ENCODE measurements around the gene DCTN4.

The DCTN4 gene

DNA sequence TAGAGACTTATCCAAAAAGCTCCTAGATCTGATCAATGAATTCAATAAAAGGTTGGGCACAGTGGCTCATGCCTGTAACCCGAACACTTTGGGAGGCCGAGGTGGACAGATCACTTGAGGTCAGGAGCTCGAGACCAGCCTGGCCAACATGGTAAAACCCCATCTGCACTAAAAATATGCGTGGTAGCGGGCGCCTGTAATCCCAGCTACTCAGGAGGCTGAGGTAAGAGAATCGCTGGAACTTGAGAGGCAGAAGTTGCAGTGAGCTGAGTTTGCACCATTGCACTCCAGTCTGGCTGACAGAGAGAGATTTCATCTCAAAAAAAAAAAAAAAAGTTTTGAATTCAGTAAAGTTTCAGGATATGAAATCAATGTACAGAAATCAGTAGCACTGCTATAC lies 20.0 kb downstream of the DCTN4 start:
- H3K4me3 Mint-ChIP-seq: no peak overlapping the region
- no peak for ATAC-seq (ENCODE audit: low read depth)
- peaks cover 38% of the 10 kb centered on the region for H3K4me1 Mint-ChIP-seq
- DNase-seq (ENCODE audit: low spot score in 2 of 2): no peak
- peak overlapping the region; percentile 73 for H3K27ac Mint-ChIP-seq
- H3K36me3 Mint-ChIP-seq: peaks cover 65% of the 10 kb centered on the region
- H3K9me3 Mint-ChIP-seq: peaks cover 4% of the 10 kb centered on the region
- no peaks in the 10 kb centered on the region for H3K27me3 Mint-ChIP-seq

DNA sequence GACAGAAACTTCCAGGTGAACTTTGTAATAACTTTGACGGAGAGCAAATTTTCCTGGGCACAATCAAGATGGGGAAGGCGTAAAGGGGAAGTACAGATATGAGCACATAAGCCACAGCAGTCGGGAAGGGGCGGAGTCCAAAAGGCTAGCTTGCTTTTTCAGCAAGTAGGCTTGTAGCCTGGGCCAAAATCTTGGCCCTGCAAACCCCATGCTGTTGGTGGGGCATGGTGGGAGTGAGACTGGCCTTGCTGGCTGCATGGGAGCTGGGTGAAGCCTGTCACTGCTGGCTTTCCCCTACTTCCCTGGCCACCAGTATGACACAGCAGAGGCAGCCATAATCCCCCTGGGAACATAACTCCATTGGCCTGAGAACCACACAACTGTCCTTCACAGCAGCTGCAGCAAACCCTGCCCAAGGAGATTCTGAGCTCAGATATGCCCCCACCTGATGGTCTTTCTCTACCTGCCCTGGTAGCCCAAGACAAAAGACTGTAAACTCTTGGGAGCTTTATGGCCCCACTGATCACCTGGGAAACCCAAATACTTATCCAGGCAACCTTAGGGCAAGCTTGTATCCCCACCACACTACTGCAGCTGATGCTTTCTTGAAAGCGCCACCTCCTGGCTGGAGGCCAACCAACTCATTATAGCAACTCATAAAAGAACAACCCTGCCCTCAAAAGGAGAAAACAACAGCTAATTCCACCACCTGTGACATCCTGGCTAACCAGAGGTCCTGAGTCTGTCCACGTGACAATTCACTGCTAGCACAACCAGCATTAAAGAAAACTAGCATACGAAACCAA lies 24.0 kb downstream of the DCTN4 start:
- Mint-ChIP-seq H3K4me3 (peak overlapping the region; percentile 30), H3K4me1 (peaks cover 30% of the 10 kb centered on the region), H3K27ac (peak overlapping the region; percentile 1), H3K36me3 (peaks cover 63% of the 10 kb centered on the region), H3K9me3 (peaks cover 4% of the 10 kb centered on the region), H3K27me3 (no peaks in the 10 kb centered on the region)
- DNase-seq (ENCODE audit: low spot score in 2 of 2): no peak
- peak; percentile 76 for ATAC-seq (ENCODE audit: low read depth)

- Mint-ChIP-seq H3K4me1 (peaks cover 12% of the 10 kb centered on the region), H3K9me3 (no peaks in the 10 kb centered on the region), H3K27ac (no peak overlapping the region), H3K4me3 (no peak overlapping the region), H3K27me3 (no peaks in the 10 kb centered on the region), H3K36me3 (peaks cover 51% of the 10 kb centered on the region)
- DNase-seq (ENCODE audit: low spot score in 2 of 2) (no peak), ATAC-seq (ENCODE audit: low read depth) (no peak)
Measured at GRCh38 chr5:150731669-150732242, 27.1 kb downstream of the DCTN4 start.

GRCh38 chr5:150729859-150730258 lies 29.0 kb downstream of the DCTN4 start:
- Mint-ChIP-seq H3K27ac (no peak overlapping the region), H3K9me3 (no peaks in the 10 kb centered on the region), H3K27me3 (no peaks in the 10 kb centered on the region), H3K36me3 (peaks cover 36% of the 10 kb centered on the region), H3K4me1 (peaks cover 7% of the 10 kb centered on the region), H3K4me3 (no peak overlapping the region)
- ATAC-seq (ENCODE audit: low read depth): no peak
- no peak for DNase-seq (ENCODE audit: low spot score in 2 of 2)

DNA sequence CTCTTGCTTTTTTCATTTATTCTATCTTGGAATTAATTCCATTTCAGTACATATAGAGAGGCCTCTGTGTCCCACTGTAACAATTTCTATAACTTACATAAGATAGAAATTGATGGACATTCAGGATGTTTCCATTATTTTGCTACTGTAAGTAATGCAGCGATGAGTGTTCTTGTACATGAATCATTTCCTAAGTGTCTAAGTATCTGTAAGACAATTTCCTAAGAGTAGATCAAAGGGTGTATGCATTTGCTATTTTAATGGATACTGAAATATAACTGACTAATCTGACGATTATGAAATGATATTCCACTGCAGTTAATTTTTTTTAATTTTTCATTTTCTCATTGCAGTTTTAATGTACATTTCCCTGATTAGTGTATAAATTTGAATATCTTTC lies 35.0 kb downstream of the DCTN4 start:
- no peaks in the 10 kb centered on the region for H3K9me3 Mint-ChIP-seq
- peaks cover 32% of the 10 kb centered on the region for H3K36me3 Mint-ChIP-seq
- H3K27ac Mint-ChIP-seq: no peak overlapping the region

DNA sequence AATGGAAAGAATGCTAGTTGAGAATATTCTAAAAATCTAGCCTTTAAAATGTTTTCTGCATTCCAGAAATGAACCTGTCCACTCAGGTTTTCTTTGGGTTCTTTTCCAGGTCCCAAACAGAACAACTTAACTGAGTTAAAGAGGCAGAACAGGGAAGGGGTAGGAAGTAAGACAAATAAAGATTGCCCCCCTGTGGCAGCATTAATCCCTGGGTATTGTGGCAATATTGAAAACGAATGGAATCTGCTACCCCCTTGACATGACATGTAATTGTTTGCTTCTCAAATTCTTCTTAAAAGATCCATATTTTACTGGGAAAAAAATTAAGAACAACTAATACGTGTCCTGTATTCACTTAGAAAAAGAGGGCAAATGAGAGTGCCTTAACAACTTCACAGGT lies 48.7 kb downstream of the DCTN4 start:
- no peak overlapping the region for H3K27ac Mint-ChIP-seq
- no peak overlapping the region for H3K4me3 Mint-ChIP-seq
- no peaks in the 10 kb centered on the region for H3K27me3 Mint-ChIP-seq
- DNase-seq (ENCODE audit: low spot score in 2 of 2): no peak
- H3K9me3 Mint-ChIP-seq: no peaks in the 10 kb centered on the region
- peaks cover 23% of the 10 kb centered on the region for H3K36me3 Mint-ChIP-seq
- H3K4me1 Mint-ChIP-seq: no peaks in the 10 kb centered on the region
- ATAC-seq (ENCODE audit: low read depth): no peak

More for the DNA sequence above, 35.0 kb downstream of the DCTN4 start:
- no peak for ATAC-seq (ENCODE audit: low read depth)
- Mint-ChIP-seq H3K4me1 (no peaks in the 10 kb centered on the region), H3K4me3 (no peak overlapping the region), H3K27me3 (no peaks in the 10 kb centered on the region)
- no peak for DNase-seq (ENCODE audit: low spot score in 2 of 2)

DNA sequence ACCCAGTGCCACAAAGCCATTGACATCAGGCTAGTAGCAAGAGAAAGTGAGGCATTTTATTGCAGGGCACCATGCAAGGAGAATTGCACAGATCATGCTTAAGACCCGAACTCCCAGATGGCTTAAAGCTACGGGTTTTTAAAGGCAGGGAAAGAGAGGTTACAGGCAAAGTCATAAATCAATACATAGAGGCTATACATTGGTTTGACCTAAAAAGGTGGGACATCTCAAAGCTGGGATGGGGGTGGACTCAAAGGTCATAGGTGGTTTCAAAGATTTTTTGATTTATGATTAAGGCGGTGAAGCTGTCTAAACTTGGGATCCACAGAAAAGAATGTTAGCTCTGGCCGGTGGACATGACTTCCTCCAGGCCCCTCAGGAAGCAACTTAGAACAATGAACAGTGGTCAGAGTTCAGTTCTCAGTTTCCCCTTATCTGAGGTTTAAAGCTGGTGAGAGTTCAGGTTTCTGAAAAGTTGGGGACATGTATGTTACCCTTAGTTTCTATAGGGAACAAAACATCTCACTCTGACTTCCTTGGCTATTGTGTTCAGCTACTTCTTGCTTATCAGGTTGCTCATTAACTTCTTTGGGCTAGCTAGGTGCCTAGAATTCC lies 51.9 kb downstream of the DCTN4 start:
- ATAC-seq (ENCODE audit: low read depth) (no peak), DNase-seq (ENCODE audit: low spot score in 2 of 2) (no peak)
- Mint-ChIP-seq H3K27ac (no peak overlapping the region), H3K4me3 (no peak overlapping the region), H3K9me3 (no peaks in the 10 kb centered on the region), H3K36me3 (peaks cover 21% of the 10 kb centered on the region), H3K4me1 (no peaks in the 10 kb centered on the region), H3K27me3 (no peaks in the 10 kb centered on the region)

- Mint-ChIP-seq H3K36me3 (peaks cover 11% of the 10 kb centered on the region), H3K4me3 (no peak overlapping the region), H3K4me1 (peaks cover 3% of the 10 kb centered on the region), H3K27ac (no peak overlapping the region), H3K9me3 (no peaks in the 10 kb centered on the region), H3K27me3 (no peaks in the 10 kb centered on the region)
- DNase-seq (ENCODE audit: low spot score in 2 of 2) (no peak), ATAC-seq (ENCODE audit: low read depth) (no peak)
Measured at GRCh38 chr5:150703762-150704161, 55.1 kb downstream of the DCTN4 start.

DNA sequence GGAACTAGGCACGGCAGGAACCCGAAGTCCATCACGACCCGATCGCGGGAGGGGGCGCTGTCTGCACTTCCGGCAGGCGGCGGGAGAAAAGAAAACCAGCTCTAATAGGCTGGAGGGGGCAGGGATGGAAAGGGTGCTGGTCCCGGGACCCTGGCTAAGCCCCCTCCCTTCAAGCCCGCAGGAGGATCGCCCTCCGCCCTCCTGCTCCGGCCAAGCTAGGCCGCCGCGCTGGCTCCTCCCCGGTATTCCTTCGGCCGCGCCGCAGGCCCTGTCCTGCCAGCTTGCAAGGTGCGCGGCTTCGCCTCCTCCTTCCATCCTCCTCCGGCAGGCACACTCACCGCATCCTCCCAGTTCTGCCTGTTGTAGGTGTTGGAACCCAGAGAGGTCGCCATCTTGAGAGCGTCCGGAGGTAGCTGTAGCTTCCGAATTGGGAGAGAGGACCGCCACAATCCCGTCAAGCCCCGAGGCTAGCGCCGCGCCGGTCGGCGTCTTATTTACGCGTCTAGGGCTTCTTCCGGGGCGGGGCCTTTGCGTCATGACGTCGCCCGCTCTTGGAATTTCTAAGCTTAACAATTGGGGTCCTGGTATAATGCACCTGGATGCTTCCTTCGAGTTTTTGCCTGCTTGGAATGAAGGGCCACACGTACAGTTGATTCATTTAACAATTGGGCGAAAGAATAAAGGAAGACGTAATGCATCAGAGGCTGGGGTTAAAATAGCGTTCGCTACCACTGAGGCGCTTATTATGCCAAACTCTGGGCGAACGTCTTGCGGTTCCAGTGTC lies 58.0 kb downstream of the DCTN4 start, which contains the start of gene RBM22:
TSS of gene RBM22 (minus strand) at position 469 of the 784 bp plus-strand sequence. CDS start at position 392, 77 bp downstream.
- peak; percentile 96 for ATAC-seq (ENCODE audit: low read depth)
- H3K4me3 Mint-ChIP-seq: no peak within 1 kb of the TSS
- peaks cover 3% of the 10 kb centered on the region for H3K4me1 Mint-ChIP-seq
- no peaks in the 10 kb centered on the region for H3K27me3 Mint-ChIP-seq
- H3K9me3 Mint-ChIP-seq: no peaks in the 10 kb centered on the region
- DNase-seq (ENCODE audit: low spot score in 2 of 2): peak; percentile 81 to 82
- H3K27ac Mint-ChIP-seq: no peak within 1 kb of the TSS
- peaks cover 5% of the 10 kb centered on the region for H3K36me3 Mint-ChIP-seq

DNA sequence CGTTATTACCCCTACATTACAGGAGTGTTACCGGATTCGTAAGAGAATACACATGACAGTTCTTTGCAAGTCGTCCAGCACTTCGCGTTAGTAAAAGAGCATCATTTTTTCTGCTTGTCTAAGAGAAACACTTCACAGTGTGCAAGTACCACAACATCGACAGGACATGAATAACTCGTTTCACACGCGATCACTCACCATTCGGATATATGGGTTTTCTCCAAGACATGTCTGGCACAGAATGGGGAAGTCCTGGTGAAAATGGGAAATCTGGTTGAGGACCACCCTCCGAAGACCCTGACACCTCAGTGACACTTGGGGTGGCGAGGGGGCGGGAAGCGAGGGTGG lies 58.6 kb downstream of the DCTN4 start:
- DNase-seq (ENCODE audit: low spot score in 2 of 2): no peak
- H3K36me3 Mint-ChIP-seq: peaks cover 8% of the 10 kb centered on the region
- no peaks in the 10 kb centered on the region for H3K27me3 Mint-ChIP-seq
- ATAC-seq (ENCODE audit: low read depth): no peak
- peaks cover 3% of the 10 kb centered on the region for H3K4me1 Mint-ChIP-seq
- no peak overlapping the region for H3K27ac Mint-ChIP-seq
- no peaks in the 10 kb centered on the region for H3K9me3 Mint-ChIP-seq
- H3K4me3 Mint-ChIP-seq: no peak overlapping the region

DNA sequence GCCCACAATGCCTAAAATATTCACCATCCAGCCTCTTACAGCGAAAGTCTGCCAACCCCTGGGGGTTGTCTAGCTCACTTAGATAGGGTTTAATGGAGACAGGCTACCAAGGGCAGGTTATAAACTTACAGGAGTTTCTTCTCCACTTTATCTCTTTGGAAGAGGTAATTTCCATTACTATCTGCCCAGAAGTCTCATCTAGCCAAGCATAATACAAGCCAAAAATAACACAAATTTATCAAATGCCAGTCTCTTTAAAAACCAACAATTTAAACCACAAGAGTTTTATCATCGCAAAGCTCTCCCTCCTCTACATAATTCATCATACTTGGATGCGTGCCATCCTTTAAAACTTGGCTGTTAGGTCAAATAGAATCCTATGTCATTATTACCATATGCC lies 64.2 kb downstream of the DCTN4 start:
- peak overlapping the region; percentile 20 for H3K27ac Mint-ChIP-seq
- DNase-seq (ENCODE audit: low spot score in 2 of 2) (no peak), ATAC-seq (ENCODE audit: low read depth) (no peak)
- peaks cover 29% of the 10 kb centered on the region for H3K36me3 Mint-ChIP-seq
- H3K4me3 Mint-ChIP-seq: no peak overlapping the region
- H3K4me1 Mint-ChIP-seq: peaks cover 3% of the 10 kb centered on the region
- no peaks in the 10 kb centered on the region for H3K27me3 Mint-ChIP-seq
- no peaks in the 10 kb centered on the region for H3K9me3 Mint-ChIP-seq

DNA sequence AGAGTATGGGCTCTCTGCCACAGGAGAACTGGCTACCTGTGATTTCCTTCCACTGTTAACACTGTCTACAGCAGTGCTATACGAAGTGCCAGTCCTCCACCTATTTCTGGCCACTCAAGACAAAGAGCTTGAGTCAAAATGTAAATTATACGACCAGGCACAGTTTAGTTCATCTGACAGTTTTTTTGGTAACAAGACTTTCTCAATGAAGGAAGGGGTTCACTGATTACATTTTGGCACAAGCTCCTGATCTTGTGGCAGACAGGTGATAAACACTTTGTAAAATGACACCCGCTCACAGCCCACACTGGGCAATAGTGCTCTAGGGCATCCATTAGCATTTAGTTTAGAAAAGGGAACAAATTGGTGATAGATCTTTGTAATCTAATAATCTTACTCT lies 66.5 kb downstream of the DCTN4 start:
- Mint-ChIP-seq H3K4me3 (no peak overlapping the region), H3K36me3 (peaks cover 34% of the 10 kb centered on the region), H3K4me1 (no peaks in the 10 kb centered on the region), H3K9me3 (no peaks in the 10 kb centered on the region), H3K27me3 (no peaks in the 10 kb centered on the region), H3K27ac (no peak overlapping the region)
- ATAC-seq (ENCODE audit: low read depth) (no peak), DNase-seq (ENCODE audit: low spot score in 2 of 2) (no peak)

DNA sequence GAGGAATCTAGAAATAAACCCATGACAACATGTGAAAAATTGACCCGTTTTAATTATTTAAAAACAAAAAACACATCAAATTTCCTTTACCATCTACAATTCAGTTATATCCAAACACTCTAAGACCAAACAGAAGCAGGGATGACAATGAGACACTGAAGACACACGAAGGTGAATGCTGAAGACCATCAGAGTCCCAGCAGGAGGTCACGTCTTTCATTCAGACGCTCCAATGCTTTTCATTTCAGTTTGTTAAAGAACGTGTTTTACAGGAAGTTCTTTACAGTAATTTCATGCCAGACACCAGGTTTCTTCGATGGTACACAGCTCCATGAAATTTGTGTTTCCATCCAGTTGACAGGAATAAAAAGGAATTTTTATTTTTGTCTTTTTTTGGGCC lies 68.1 kb downstream of the DCTN4 start:
- H3K27me3 Mint-ChIP-seq: no peaks in the 10 kb centered on the region
- H3K9me3 Mint-ChIP-seq: no peaks in the 10 kb centered on the region
- DNase-seq (ENCODE audit: low spot score in 2 of 2): no peak
- ATAC-seq (ENCODE audit: low read depth): no peak
- H3K36me3 Mint-ChIP-seq: peaks cover 32% of the 10 kb centered on the region
- H3K27ac Mint-ChIP-seq: no peak overlapping the region
- H3K4me1 Mint-ChIP-seq: no peaks in the 10 kb centered on the region
- H3K4me3 Mint-ChIP-seq: no peak overlapping the region

- DNase-seq (ENCODE audit: low spot score in 2 of 2) (no peak), ATAC-seq (ENCODE audit: low read depth) (no peak)
- Mint-ChIP-seq H3K9me3 (no peaks in the 10 kb centered on the region), H3K36me3 (peaks cover 27% of the 10 kb centered on the region), H3K27ac (no peak overlapping the region), H3K27me3 (no peaks in the 10 kb centered on the region), H3K4me1 (no peaks in the 10 kb centered on the region), H3K4me3 (no peak overlapping the region)
Measured at GRCh38 chr5:150689120-150689519, 69.7 kb downstream of the DCTN4 start.
